Osteocyte (in vitro differentiated cells): Measurements from ENCODE around the gene FAN1. TPM values are rescaled to one million over a fixed set of nuclear protein-coding genes. Genes with fewer than 3 reads are reported as not detected.

ENCODE experiments used
- DNase-seq: peaks from one replicate; pipeline ENCODE4 v3.0.0; 2021; ENCODE audit warnings: mixed read lengths; ENCODE audit not compliant: unreplicated experiment; ENCODE audit errors: extremely low spot score
- H3K27ac Mint-ChIP-seq: one replicate; pipeline ENCODE4 v1.8.0; 2021; ENCODE audit warnings: mild to moderate bottlenecking, mixed read lengths; ENCODE audit not compliant: unreplicated experiment
- H3K27me3 Mint-ChIP-seq: one replicate; pipeline ENCODE4 v1.8.0; 2021; ENCODE audit warnings: mixed read lengths; ENCODE audit not compliant: unreplicated experiment
- H3K36me3 Mint-ChIP-seq: one replicate; pipeline ENCODE4 v1.8.0; 2021; ENCODE audit warnings: mixed read lengths; ENCODE audit not compliant: unreplicated experiment
- H3K4me1 Mint-ChIP-seq: one replicate; pipeline ENCODE4 v1.8.0; 2021; ENCODE audit warnings: mixed read lengths; ENCODE audit not compliant: unreplicated experiment
- H3K4me3 Mint-ChIP-seq: one replicate; pipeline ENCODE4 v1.8.0; 2021; ENCODE audit warnings: mild to moderate bottlenecking, moderate library complexity, mixed read lengths; ENCODE audit not compliant: unreplicated experiment
- H3K9me3 Mint-ChIP-seq: one replicate; pipeline ENCODE4 v1.8.0; 2021; ENCODE audit warnings: mixed read lengths; ENCODE audit not compliant: unreplicated experiment
- total RNA-seq: library from RNA; stranded (reverse); gene quantifications from 2 replicates; pipeline ENCODE4 v1.2.1, GENCODE V29; 2021
- TF ChIP-seq, protein P1 (sequence below): fragments of 200-600 bp; sonication (generic); IDR thresholded peaks from 2 replicates; pipeline ENCODE4 v1.5.0; 2021; ENCODE audit warnings: antibody characterized with exemption, mild to moderate bottlenecking, moderate library complexity

Gene FAN1
- total RNA-seq, 1 donor from 2014 or later, result 21.5 TPM

- TF ChIP-seq, protein P1, sequence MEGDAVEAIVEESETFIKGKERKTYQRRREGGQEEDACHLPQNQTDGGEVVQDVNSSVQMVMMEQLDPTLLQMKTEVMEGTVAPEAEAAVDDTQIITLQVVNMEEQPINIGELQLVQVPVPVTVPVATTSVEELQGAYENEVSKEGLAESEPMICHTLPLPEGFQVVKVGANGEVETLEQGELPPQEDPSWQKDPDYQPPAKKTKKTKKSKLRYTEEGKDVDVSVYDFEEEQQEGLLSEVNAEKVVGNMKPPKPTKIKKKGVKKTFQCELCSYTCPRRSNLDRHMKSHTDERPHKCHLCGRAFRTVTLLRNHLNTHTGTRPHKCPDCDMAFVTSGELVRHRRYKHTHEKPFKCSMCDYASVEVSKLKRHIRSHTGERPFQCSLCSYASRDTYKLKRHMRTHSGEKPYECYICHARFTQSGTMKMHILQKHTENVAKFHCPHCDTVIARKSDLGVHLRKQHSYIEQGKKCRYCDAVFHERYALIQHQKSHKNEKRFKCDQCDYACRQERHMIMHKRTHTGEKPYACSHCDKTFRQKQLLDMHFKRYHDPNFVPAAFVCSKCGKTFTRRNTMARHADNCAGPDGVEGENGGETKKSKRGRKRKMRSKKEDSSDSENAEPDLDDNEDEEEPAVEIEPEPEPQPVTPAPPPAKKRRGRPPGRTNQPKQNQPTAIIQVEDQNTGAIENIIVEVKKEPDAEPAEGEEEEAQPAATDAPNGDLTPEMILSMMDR, result no peak
- peak; percentile 32 for DNase-seq
- H3K36me3 Mint-ChIP-seq, result peaks cover 23% of the 10 kb centered on the region
- peaks cover 18% of the 10 kb centered on the region for H3K4me1 Mint-ChIP-seq
- H3K27me3 Mint-ChIP-seq, result no peaks in the 10 kb centered on the region
- H3K27ac Mint-ChIP-seq, result no peak overlapping the region
- H3K9me3 Mint-ChIP-seq, result no peaks in the 10 kb centered on the region
- no peak overlapping the region for H3K4me3 Mint-ChIP-seq
Measured at GRCh38 chr15:30906366-30906765, 2.7 kb downstream of the FAN1 start.

- H3K36me3 Mint-ChIP-seq, result peaks cover 43% of the 10 kb centered on the region
- TF ChIP-seq, protein P1, result no peak
- no peak overlapping the region for H3K4me3 Mint-ChIP-seq
- H3K27me3 Mint-ChIP-seq, result no peaks in the 10 kb centered on the region
- no peaks in the 10 kb centered on the region for H3K9me3 Mint-ChIP-seq
- H3K4me1 Mint-ChIP-seq, result no peaks in the 10 kb centered on the region
- no peak overlapping the region for H3K27ac Mint-ChIP-seq
- no peak for DNase-seq
Measured at GRCh38 chr15:30913761-30914160, 10.0 kb downstream of the FAN1 start.

- H3K4me3 Mint-ChIP-seq, result no peak overlapping the region
- no peaks in the 10 kb centered on the region for H3K27me3 Mint-ChIP-seq
- H3K36me3 Mint-ChIP-seq, result peaks cover 39% of the 10 kb centered on the region
- peaks cover 10% of the 10 kb centered on the region for H3K4me1 Mint-ChIP-seq
- DNase-seq, result no peak
- H3K9me3 Mint-ChIP-seq, result no peaks in the 10 kb centered on the region
- TF ChIP-seq, protein P1, result no peak
- no peak overlapping the region for H3K27ac Mint-ChIP-seq
Measured at GRCh38 chr15:30917013-30917412, 13.3 kb downstream of the FAN1 start.

DNA sequence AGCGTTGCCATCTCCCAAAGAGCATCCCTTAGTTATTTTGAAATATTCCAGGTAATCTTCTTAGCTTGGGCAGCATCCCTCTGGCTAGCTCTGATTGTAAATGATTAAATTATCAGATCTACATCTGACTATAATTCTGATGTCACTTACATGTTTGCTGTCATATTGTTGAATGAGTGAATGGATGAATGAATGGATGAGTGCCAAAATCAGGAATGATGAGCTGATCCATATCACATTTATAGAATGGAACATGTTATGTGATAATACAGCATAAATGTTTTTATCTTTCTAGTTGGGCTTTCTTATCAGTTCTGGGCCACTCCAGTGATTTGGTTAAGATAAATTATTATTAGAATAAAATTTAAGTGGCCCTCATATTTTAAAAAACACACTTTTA is 14.0 kb downstream of the FAN1 start:
- H3K36me3 Mint-ChIP-seq, result peaks cover 39% of the 10 kb centered on the region
- H3K9me3 Mint-ChIP-seq, result no peaks in the 10 kb centered on the region
- TF ChIP-seq, protein P1, result no peak
- no peak overlapping the region for H3K4me3 Mint-ChIP-seq
- no peaks in the 10 kb centered on the region for H3K27me3 Mint-ChIP-seq
- H3K27ac Mint-ChIP-seq, result no peak overlapping the region
- DNase-seq, result no peak
- peaks cover 17% of the 10 kb centered on the region for H3K4me1 Mint-ChIP-seq

DNA sequence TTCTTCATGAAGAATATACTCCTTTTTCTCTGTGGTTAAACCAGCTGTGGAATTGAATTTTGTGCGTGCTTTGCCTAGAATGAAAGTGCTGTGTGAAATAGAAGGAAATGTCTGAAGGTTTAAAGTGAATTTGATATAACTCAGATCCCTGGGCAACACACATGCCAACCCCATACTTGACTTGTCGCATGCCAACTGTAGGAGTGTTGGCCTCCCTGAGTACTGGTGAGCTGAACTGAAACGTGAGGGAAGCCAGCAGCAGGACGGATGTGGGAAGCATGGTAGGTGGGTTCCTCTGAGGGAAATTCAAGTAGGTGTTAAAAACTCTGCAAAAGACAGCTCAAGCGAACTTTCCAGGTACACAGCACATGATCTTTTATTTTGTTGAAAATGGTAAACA is 14.7 kb downstream of the FAN1 start:
- H3K36me3 Mint-ChIP-seq, result peaks cover 42% of the 10 kb centered on the region
- no peak overlapping the region for H3K4me3 Mint-ChIP-seq
- no peak overlapping the region for H3K27ac Mint-ChIP-seq
- no peak for DNase-seq
- H3K27me3 Mint-ChIP-seq, result no peaks in the 10 kb centered on the region
- H3K9me3 Mint-ChIP-seq, result no peaks in the 10 kb centered on the region
- peaks cover 24% of the 10 kb centered on the region for H3K4me1 Mint-ChIP-seq
- TF ChIP-seq, protein P1, result no peak
